OCI-LY7 (cell line): ENCODE results near the gene CNOT1.

Experiments used
- CTCF ChIP-seq: fragments of 200-600 bp; sonication (generic); conservative IDR thresholded peaks from 2 replicates; pipeline ENCODE4 v1.5.1; 2014; ENCODE audit warnings: mild to moderate bottlenecking, antibody characterized with exemption, low read length, moderate library complexity, mixed read lengths
- EZH2phosphoT487 ChIP-seq: fragments of 200-600 bp; sonication (generic); IDR thresholded peaks from 2 replicates; pipeline ENCODE4 v1.6.1; 2018; ENCODE audit warnings: low read depth, borderline replicate concordance, mild to moderate bottlenecking, mixed run types, antibody characterized with exemption, low read length, moderate library complexity, mixed read lengths

GRCh38 chr16:58492735-58493134, 136.9 kb downstream of the CNOT1 start:
- TF ChIP-seq CTCF, result no peak
- TF ChIP-seq EZH2phosphoT487, result no peak
